Osteoblast (primary cell): ENCODE measurements around the gene KRT1. TPM values are rescaled to one million over a fixed set of nuclear protein-coding genes. Genes with fewer than 3 reads are reported as not detected.

ENCODE experiments used
- DNase-seq: peaks from one replicate; pipeline ENCODE4 v3.0.0; 2011; ENCODE audit warnings: low spot score, mixed read lengths; ENCODE audit not compliant: insufficient read length; ENCODE audit errors: missing footprints
- H2AFZ ChIP-seq: 2 replicates; pipeline ENCODE4 v1.6.0; 2011; ENCODE audit warnings: mild to moderate bottlenecking, low read length
- H3K27ac ChIP-seq: 2 replicates; pipeline ENCODE4 v1.5.1; 2011; ENCODE audit warnings: mild to moderate bottlenecking, low read depth, low read length, moderate library complexity
- H3K27me3 ChIP-seq: 2 replicates; pipeline ENCODE4 v1.6.0; 2012; ENCODE audit warnings: mild to moderate bottlenecking, control low read depth, inconsistent platforms, low read length, moderate library complexity; ENCODE audit not compliant: insufficient read depth
- H3K36me3 ChIP-seq: 2 replicates; pipeline ENCODE4 v1.5.1; 2011; ENCODE audit warnings: mild to moderate bottlenecking, low read length, control low read depth, moderate library complexity; ENCODE audit not compliant: insufficient read depth
- H3K4me1 ChIP-seq: 2 replicates; pipeline ENCODE4 v1.5.1; 2011; ENCODE audit warnings: mild to moderate bottlenecking, low read length, control low read depth, moderate library complexity; ENCODE audit not compliant: insufficient read depth
- H3K4me2 ChIP-seq: 2 replicates; pipeline ENCODE4 v1.6.0; 2011; ENCODE audit warnings: mild to moderate bottlenecking, low read length; ENCODE audit not compliant: insufficient read depth
- H3K4me3 ChIP-seq: fragments of 200-600 bp; sonication (generic); 3 replicates; pipeline ENCODE4 v1.5.1; 2012; ENCODE audit warnings: mild to moderate bottlenecking, low read length, inconsistent platforms; ENCODE audit not compliant: insufficient read depth
- H3K79me2 ChIP-seq: 2 replicates; pipeline ENCODE4 v1.6.0; 2012; ENCODE audit warnings: mild to moderate bottlenecking, low read length, control low read depth, inconsistent platforms; ENCODE audit not compliant: insufficient read depth
- H3K9me3 ChIP-seq: 2 replicates; pipeline ENCODE4 v1.5.1; 2011; ENCODE audit warnings: low read depth, low read length, control low read depth
- H4K20me1 ChIP-seq: 2 replicates; pipeline ENCODE4 v1.6.0; 2012; ENCODE audit warnings: mild to moderate bottlenecking, low read length, control low read depth; ENCODE audit not compliant: insufficient read depth
- CTCF ChIP-seq: IDR thresholded peaks from 2 replicates; pipeline ENCODE4 v1.5.1; 2011; ENCODE audit warnings: mild to moderate bottlenecking, low read depth, low read length, moderate library complexity; ENCODE audit errors: extremely low read depth
- total RNA-seq: library from RNA; depleted of rRNA; stranded (reverse); fragments of >200 nt; gene quantifications from 2 replicates; pipeline ENCODE4 v1.2.3, GENCODE V29; 2012

KRT1 gene
- total RNA-seq, 1 donor = not detected

- Histone ChIP-seq H3K27me3 (peaks cover 36% of the 10 kb centered on the region), H3K9me3 (no peaks in the 10 kb centered on the region), H3K4me1 (no peaks in the 10 kb centered on the region), H3K4me3 (no peak within 1 kb of the TSS), H3K79me2 (no peaks in the 10 kb centered on the region), H2AFZ (no peak within 1 kb of the TSS), H4K20me1 (no peaks in the 10 kb centered on the region), H3K4me2 (peak within 1 kb of the TSS; percentile 45), H3K27ac (no peak within 1 kb of the TSS), H3K36me3 (no peaks in the 10 kb centered on the region)
- DNase-seq = no peak
- TF ChIP-seq CTCF = no peak
These were observed 28.4 kb downstream of the KRT1 start, which contains the start of gene KRT2 for GRCh38 chr12:52651726-52652261. TSS of gene KRT2 (minus strand) at chr12:52652211. CDS start at chr12:52652142, 69 bp downstream.

GRCh38 chr12:52650520-52651081, 29.6 kb downstream of the KRT1 start:
- TF ChIP-seq CTCF = no peak
- Histone ChIP-seq H3K27me3 (peaks cover 36% of the 10 kb centered on the region), H3K4me2 (peak overlapping the region; percentile 45), H3K79me2 (no peaks in the 10 kb centered on the region), H3K9me3 (no peaks in the 10 kb centered on the region), H2AFZ (peak overlapping the region; percentile 3), H4K20me1 (no peaks in the 10 kb centered on the region), H3K27ac (no peak overlapping the region), H3K4me1 (no peaks in the 10 kb centered on the region), H3K36me3 (no peaks in the 10 kb centered on the region), H3K4me3 (peak overlapping the region; percentile 38)
- peak; percentile 82 for DNase-seq

GRCh38 chr12:52649066-52649465, 31.1 kb downstream of the KRT1 start:
- Histone ChIP-seq H3K9me3 (no peaks in the 10 kb centered on the region), H3K36me3 (no peaks in the 10 kb centered on the region), H3K4me2 (no peak overlapping the region), H3K27me3 (peaks cover 39% of the 10 kb centered on the region), H3K4me3 (no peak overlapping the region), H3K4me1 (no peaks in the 10 kb centered on the region), H4K20me1 (no peaks in the 10 kb centered on the region), H3K27ac (no peak overlapping the region), H2AFZ (no peak overlapping the region), H3K79me2 (no peaks in the 10 kb centered on the region)
- DNase-seq = no peak
- TF ChIP-seq CTCF = no peak

GRCh38 chr12:52648012-52648550, 32.1 kb downstream of the KRT1 start:
- Histone ChIP-seq H3K27me3 (peaks cover 37% of the 10 kb centered on the region), H4K20me1 (no peaks in the 10 kb centered on the region), H3K79me2 (no peaks in the 10 kb centered on the region), H2AFZ (no peak overlapping the region), H3K4me3 (no peak overlapping the region), H3K36me3 (no peaks in the 10 kb centered on the region), H3K9me3 (no peaks in the 10 kb centered on the region), H3K4me2 (no peak overlapping the region), H3K27ac (no peak overlapping the region), H3K4me1 (no peaks in the 10 kb centered on the region)
- DNase-seq = no peak
- no peak for TF ChIP-seq CTCF
